ENCODE results near the gene NAPA.

DNA sequence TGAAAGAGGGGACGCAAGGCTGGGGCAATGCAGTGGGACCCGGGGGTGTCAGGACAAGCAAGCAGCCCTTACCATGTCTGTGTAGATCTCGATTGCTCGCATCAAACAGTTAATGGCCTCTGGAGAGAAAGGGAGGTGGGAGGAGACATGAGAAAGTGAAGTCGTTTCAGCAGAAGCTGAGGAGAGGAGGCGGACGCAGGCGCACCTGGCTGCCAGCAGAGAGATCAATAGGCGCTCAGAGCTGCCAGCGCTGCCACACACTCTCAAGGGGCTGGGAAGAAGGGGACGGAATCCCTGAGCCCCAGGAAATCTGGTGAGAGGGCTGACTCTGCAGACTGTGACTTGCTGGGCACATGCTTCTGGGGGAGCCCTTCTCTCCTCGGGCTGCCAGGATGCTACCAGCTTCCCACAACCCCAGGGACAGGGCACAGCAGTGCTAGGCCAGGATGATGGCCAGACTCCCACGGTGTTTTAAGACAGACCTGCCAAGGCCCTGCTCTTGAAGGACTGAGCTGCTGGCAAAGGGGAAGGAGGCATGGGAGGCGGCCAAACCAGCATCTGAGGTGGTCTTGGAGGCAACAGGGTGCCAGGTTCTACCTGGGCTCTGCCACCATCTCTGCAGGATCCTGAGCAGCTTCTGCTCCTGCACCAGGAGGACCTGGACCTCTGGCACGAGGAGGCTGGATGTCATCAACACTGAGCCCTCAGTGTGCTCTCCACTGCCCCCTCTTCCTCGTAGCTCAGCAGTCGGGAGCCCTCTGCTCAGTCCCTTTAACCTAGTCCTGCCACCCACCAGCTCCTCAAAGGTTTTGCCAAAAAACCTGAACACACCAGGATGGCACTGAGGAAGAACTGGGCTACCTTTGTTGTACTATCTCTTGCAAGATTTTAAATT is 19.1 kb downstream of the NAPA start:
- TF ChIP-seq POLR2A (IDR thresholded peaks at IDR 0.05), result no peak
- TF ChIP-seq, protein P1, sequence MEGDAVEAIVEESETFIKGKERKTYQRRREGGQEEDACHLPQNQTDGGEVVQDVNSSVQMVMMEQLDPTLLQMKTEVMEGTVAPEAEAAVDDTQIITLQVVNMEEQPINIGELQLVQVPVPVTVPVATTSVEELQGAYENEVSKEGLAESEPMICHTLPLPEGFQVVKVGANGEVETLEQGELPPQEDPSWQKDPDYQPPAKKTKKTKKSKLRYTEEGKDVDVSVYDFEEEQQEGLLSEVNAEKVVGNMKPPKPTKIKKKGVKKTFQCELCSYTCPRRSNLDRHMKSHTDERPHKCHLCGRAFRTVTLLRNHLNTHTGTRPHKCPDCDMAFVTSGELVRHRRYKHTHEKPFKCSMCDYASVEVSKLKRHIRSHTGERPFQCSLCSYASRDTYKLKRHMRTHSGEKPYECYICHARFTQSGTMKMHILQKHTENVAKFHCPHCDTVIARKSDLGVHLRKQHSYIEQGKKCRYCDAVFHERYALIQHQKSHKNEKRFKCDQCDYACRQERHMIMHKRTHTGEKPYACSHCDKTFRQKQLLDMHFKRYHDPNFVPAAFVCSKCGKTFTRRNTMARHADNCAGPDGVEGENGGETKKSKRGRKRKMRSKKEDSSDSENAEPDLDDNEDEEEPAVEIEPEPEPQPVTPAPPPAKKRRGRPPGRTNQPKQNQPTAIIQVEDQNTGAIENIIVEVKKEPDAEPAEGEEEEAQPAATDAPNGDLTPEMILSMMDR (IDR thresholded peaks at IDR 0.05), result no peak

Data from testis (tissue), 2 donors.